B cell (primary cell): ENCODE measurements around the gene LSM3.

Experiments
- CTCF ChIP-seq: fragments of 200-600 bp; IDR thresholded peaks from one replicate; pipeline ENCODE4 v1.8.0; 2022; ENCODE audit warnings: antibody characterized with exemption, mild to moderate bottlenecking
- EZH2 ChIP-seq: IDR thresholded peaks from 2 replicates; pipeline ENCODE4 v1.6.1; 2012; ENCODE audit warnings: borderline replicate concordance, low read depth, mild to moderate bottlenecking, moderate library complexity, low read length; ENCODE audit not compliant: insufficient read depth, poor library complexity, severe bottlenecking

DNA sequence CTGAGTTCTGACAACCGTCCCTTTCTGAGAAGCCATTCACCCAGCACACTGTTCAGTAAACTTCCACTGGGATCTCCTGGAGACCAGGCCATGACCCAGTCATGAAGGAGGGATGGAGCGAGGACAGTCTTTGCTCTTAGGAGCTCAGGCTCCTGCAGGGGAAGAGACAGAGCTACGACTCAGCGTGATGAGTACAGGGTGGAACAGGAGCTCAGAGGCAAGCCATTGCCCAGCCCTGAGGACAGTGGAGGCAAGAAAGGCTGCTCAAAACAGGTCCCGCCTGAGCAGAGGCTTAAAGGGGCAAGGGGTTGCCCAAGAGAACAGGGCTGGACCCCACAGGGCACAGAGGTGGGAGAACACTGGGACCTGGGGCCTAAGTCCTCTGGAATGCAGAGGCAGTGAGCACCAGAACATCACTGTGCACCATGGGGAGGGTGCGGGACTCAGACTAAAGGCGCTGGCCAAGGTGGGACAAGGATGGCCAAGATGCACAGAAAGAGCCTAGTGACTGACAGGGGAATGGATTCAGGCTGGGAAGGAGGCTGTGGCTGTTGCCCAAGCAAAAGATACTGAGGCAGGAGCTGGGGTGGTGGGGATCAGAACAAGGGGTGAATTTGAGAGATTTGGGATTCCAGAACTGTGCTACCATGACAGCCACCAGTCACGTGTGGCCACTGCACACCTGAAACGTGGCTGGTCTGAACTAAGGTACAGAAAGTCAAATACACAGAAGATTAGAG, 28.0 kb upstream of the LSM3 start:
- TF ChIP-seq CTCF: no peak
- no peak for TF ChIP-seq EZH2
